Astrocyte (in vitro differentiated cells and primary cell): Measurements from ENCODE around the gene PTGER4. TPM values are rescaled to one million over a fixed set of nuclear protein-coding genes. Genes with fewer than 3 reads are reported as not detected.

Source experiments
- DNase-seq: peaks from one replicate; pipeline ENCODE4 v3.0.0-alpha.2; 2010; ENCODE audit warnings: low read depth
- FAIRE-seq: peaks from 2 replicates; lab custom pipeline; 2011; peaks lifted over from hg19 to GRCh38; lab: Jason Lieb, UNC
- H2AFZ ChIP-seq: 2 replicates; pipeline ENCODE4 v1.6.0; 2012; ENCODE audit warnings: low read depth, low read length, inconsistent platforms
- H3K27ac ChIP-seq: 2 replicates; pipeline ENCODE4 v1.5.1; 2011; ENCODE audit warnings: low read depth, low read length, inconsistent platforms
- H3K27me3 ChIP-seq: 2 replicates; pipeline ENCODE4 v1.6.0; 2011; ENCODE audit warnings: low read length, inconsistent platforms; ENCODE audit not compliant: insufficient read depth
- H3K36me3 ChIP-seq: 2 replicates; pipeline ENCODE4 v1.5.1; 2011; ENCODE audit warnings: low read length, inconsistent platforms; ENCODE audit not compliant: insufficient read depth
- H3K4me1 ChIP-seq: 2 replicates; pipeline ENCODE4 v1.5.1; 2011; ENCODE audit warnings: low read length, inconsistent platforms; ENCODE audit not compliant: insufficient read depth
- H3K4me2 ChIP-seq: 2 replicates; pipeline ENCODE4 v1.6.0; 2012; ENCODE audit warnings: low read length, inconsistent platforms
- H3K4me3 ChIP-seq: 2 replicates; pipeline ENCODE4 v1.5.1; 2011; ENCODE audit warnings: low read depth, mild to moderate bottlenecking, low read length, inconsistent platforms; ENCODE audit not compliant: insufficient read depth
- H3K79me2 ChIP-seq: 2 replicates; pipeline ENCODE4 v1.6.0; 2012; ENCODE audit warnings: mild to moderate bottlenecking, low read length, inconsistent platforms; ENCODE audit not compliant: insufficient read depth
- H3K9ac ChIP-seq: 2 replicates; pipeline ENCODE4 v1.6.0; 2012; ENCODE audit warnings: mild to moderate bottlenecking, low read length, inconsistent platforms
- H3K9me3 ChIP-seq: 2 replicates; pipeline ENCODE4 v1.5.1; 2012; ENCODE audit warnings: low read depth, mild to moderate bottlenecking, low read length, inconsistent platforms; ENCODE audit not compliant: insufficient read depth
- H4K20me1 ChIP-seq: 2 replicates; pipeline ENCODE4 v1.6.0; 2012; ENCODE audit warnings: low read length, inconsistent platforms; ENCODE audit not compliant: insufficient read depth
- H3K27ac Mint-ChIP-seq: one replicate; pipeline ENCODE4 v1.8.0; 2021; ENCODE audit warnings: mild to moderate bottlenecking, mixed read lengths; ENCODE audit not compliant: unreplicated experiment
- H3K27me3 Mint-ChIP-seq: one replicate; pipeline ENCODE4 v1.8.0; 2021; ENCODE audit warnings: low read depth, mixed read lengths; ENCODE audit not compliant: unreplicated experiment
- H3K36me3 Mint-ChIP-seq: one replicate; pipeline ENCODE4 v1.8.0; 2021; ENCODE audit warnings: low read depth, mixed read lengths; ENCODE audit not compliant: unreplicated experiment
- H3K4me1 Mint-ChIP-seq: one replicate; pipeline ENCODE4 v1.8.0; 2021; ENCODE audit warnings: low read depth, mixed read lengths; ENCODE audit not compliant: unreplicated experiment
- H3K4me3 Mint-ChIP-seq: one replicate; pipeline ENCODE4 v1.8.0; 2021; ENCODE audit warnings: mild to moderate bottlenecking, moderate library complexity, mixed read lengths; ENCODE audit not compliant: unreplicated experiment
- H3K9me3 Mint-ChIP-seq: one replicate; pipeline ENCODE4 v1.8.0; 2021; ENCODE audit warnings: mild to moderate bottlenecking, mixed read lengths; ENCODE audit not compliant: unreplicated experiment
- EZH2 ChIP-seq: IDR thresholded peaks from 2 replicates; pipeline ENCODE4 v1.6.1; 2012; ENCODE audit warnings: mild to moderate bottlenecking, low read length, inconsistent platforms; ENCODE audit not compliant: insufficient read depth
- total RNA-seq: library from RNA; stranded (reverse); gene quantifications from 2 replicates; pipeline ENCODE4 v1.2.1, GENCODE V29; 2021
- TF ChIP-seq, protein P1 (sequence below): IDR thresholded peaks from 2 replicates; pipeline ENCODE4 v1.5.1; 2011; ENCODE audit warnings: low read depth, mild to moderate bottlenecking, inconsistent platforms, low read length, moderate library complexity; ENCODE audit not compliant: insufficient read depth

PTGER4 gene
- total RNA-seq, 1 donor from 2014 or later, result 8.6 TPM

DNA sequence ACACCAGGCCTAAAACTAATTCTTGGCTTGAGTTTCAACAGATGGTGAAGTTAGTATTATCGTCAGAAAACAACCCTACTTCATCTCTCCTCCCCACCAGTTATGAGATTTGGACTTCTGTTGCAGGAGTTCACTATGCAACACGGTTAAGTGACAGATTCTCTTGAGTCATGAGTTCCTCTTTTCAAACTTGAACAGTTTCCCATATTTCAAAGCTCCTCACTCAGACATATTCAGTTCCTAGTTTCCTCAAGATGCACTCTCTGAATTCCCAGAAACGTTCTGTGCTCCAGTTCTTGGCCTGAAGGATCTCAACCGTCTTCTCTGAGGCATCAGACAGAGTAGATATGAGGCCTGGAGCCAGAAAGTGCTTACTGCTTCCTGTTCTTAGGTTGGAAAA lies 7.3 kb upstream of the PTGER4 start:
- Histone ChIP-seq H3K27ac (no peak overlapping the region), H2AFZ (no peak overlapping the region), H3K4me1 (peaks cover 10% of the 10 kb centered on the region), H3K79me2 (no peaks in the 10 kb centered on the region), H3K4me2 (no peak overlapping the region), H3K4me3 (no peak overlapping the region), H3K27me3 (no peaks in the 10 kb centered on the region), H4K20me1 (no peaks in the 10 kb centered on the region), H3K9me3 (no peaks in the 10 kb centered on the region), H3K36me3 (no peaks in the 10 kb centered on the region), H3K9ac (no peak overlapping the region)
- Mint-ChIP-seq H3K4me3 (no peak overlapping the region), H3K4me1 (peaks cover 8% of the 10 kb centered on the region), H3K36me3 (no peaks in the 10 kb centered on the region), H3K27ac (no peak overlapping the region), H3K9me3 (no peaks in the 10 kb centered on the region), H3K27me3 (no peaks in the 10 kb centered on the region)
- TF ChIP-seq, protein P1, sequence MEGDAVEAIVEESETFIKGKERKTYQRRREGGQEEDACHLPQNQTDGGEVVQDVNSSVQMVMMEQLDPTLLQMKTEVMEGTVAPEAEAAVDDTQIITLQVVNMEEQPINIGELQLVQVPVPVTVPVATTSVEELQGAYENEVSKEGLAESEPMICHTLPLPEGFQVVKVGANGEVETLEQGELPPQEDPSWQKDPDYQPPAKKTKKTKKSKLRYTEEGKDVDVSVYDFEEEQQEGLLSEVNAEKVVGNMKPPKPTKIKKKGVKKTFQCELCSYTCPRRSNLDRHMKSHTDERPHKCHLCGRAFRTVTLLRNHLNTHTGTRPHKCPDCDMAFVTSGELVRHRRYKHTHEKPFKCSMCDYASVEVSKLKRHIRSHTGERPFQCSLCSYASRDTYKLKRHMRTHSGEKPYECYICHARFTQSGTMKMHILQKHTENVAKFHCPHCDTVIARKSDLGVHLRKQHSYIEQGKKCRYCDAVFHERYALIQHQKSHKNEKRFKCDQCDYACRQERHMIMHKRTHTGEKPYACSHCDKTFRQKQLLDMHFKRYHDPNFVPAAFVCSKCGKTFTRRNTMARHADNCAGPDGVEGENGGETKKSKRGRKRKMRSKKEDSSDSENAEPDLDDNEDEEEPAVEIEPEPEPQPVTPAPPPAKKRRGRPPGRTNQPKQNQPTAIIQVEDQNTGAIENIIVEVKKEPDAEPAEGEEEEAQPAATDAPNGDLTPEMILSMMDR, result no peak
- TF ChIP-seq EZH2, result no peak
- FAIRE-seq (no peak), DNase-seq (no peak)

DNA sequence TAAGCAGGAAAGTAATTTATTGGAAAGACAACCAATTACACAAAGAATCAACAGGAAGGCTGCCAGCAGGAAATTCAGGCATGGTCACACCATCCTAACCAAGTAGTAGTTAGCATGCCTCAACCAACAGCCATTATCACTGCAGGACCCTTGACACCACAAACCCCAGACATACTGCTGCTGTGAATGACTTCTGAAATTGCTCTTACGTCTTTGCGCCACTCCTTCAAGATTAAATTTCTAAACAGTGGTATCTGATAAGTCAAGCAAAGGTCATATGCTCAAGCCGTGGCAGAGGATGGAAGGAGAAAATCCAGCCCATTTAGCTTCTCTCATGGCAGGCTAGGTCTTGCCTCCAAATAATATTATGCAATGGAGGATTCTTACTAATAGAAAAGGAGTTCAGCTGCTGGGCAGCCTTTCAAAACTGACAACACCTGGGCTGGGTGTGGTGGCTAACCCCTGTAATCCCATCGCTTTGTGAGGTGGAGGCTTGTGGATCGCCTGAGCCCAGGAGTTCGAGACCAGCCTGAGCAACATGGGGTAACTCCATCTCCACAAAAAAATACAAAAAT lies 5.0 kb upstream of the PTGER4 start:
- Mint-ChIP-seq H3K4me1 (peaks cover 13% of the 10 kb centered on the region), H3K9me3 (no peaks in the 10 kb centered on the region)

More for the DNA sequence above, 5.0 kb upstream of the PTGER4 start:
- Histone ChIP-seq H4K20me1 (no peaks in the 10 kb centered on the region), H3K9ac (no peak overlapping the region), H2AFZ (no peak overlapping the region), H3K27me3 (no peaks in the 10 kb centered on the region), H3K79me2 (no peaks in the 10 kb centered on the region), H3K4me3 (no peak overlapping the region), H3K4me1 (peaks cover 17% of the 10 kb centered on the region), H3K36me3 (no peaks in the 10 kb centered on the region), H3K9me3 (no peaks in the 10 kb centered on the region), H3K27ac (no peak overlapping the region), H3K4me2 (no peak overlapping the region)
- no peak for TF ChIP-seq EZH2
- TF ChIP-seq, protein P1, result no peak
- DNase-seq (no peak), FAIRE-seq (no peak)
- no peak overlapping the region for H3K4me3 Mint-ChIP-seq
- H3K36me3 Mint-ChIP-seq, result no peaks in the 10 kb centered on the region
- no peaks in the 10 kb centered on the region for H3K27me3 Mint-ChIP-seq
- H3K27ac Mint-ChIP-seq, result no peak overlapping the region
